GM18520 (cell line): Measurements from ENCODE around the gene SMCO4.
A peak's percentile ranks its signal among the peaks of the same experiment; 100 is the strongest.

Source experiments
- ATAC-seq: cut with Tn5 transposase; IDR thresholded peaks from one replicate; pipeline ENCODE4 v1.9.1; 2021; ENCODE audit not compliant: unreplicated experiment

SMCO4 gene

GRCh38 chr11:93529707-93530467 lies 13.3 kb downstream of the SMCO4 start:
- ATAC-seq = no peak

DNA sequence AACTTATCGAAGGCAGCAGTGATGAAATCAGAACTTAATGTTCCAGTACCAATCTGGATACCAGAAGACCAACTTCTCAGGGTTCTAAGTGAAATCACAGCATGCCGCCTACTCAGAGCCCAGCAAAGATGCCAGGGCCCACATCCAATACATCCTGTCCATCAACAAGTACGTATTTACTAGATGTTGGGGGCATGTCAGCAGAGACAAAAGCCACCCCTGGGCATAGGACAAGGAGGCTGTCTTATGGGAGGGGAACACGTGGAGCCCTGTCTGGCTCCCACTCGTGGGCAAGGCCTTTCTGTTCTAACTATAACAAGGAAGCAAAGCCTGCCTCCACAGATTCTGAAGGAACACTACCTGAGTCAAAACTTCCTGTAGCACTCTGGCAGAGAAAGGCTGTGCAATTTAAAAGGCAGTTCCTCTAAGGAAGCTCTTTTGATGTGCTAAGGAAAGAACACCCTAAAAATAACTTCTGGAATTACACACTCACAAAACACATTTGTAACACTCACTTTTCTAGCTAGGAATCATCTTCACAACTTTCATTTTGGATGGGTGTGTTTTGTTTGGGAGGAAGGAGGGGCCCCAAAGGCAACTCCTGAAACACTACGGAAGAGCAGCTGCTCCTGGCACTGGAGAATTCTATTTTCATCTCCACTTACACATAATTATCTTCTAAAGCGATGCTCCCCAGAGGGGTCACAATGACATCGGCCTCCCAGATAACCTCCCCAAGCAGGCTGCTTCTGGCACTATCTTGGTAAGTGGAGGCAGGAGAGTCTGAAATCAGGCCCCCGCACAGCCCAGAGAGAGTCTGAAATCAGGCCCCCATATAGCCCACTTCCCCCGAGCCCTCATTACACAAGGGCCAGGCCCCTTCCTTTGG lies 14.2 kb downstream of the SMCO4 start:
- ATAC-seq = no peak

- no peak for ATAC-seq
Observed at GRCh38 chr11:93528252-93528651, 14.9 kb downstream of the SMCO4 start.

DNA sequence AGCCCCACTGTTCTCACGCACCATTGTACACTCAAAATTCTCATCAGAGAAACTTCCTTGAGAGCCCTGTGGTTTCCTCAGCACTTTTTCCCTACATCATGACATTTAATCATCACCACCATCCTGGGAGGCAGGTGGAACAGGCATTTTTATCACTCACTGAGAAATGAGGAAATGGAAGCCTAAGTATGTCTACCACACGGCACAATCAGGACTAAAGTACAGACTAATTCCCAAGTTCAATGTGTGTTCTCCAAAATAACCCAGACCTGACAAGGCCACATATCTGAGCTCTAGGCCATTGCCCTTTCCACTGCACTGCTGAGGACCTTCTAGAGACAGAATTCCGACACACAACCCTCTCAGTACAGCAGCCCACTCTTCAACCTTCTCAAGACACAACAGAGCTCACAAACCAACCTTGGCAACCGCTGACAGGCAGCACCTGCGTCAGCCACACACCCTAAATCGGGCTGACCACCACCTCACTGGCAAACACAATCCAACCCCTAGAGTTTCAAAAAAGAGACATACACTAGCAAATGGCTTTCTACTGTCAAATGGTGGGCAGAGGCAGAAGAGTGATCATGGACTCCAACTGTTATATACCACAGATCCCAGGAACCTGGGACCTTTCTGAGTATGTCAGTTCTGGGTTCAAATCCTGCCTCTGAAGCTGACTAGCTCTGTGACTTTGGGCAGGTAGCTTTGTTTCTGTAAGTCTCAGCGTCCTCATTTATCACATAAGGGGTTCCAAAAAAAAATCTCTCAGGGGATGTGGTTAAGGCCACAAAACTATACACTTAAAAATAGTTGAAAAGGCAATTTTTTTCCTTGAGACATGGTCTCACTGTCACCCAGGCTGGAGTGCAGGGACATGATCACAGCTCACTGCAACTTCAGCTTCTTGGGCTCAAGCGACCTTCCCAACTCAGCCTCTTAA lies 16.3 kb downstream of the SMCO4 start:
- ATAC-seq = peak; percentile 23

- no peak for ATAC-seq
Observed at GRCh38 chr11:93526346-93526633, 16.9 kb downstream of the SMCO4 start.

- no peak for ATAC-seq
Observed at GRCh38 chr11:93525601-93526345, 17.4 kb downstream of the SMCO4 start.

GRCh38 chr11:93524858-93525257 lies 18.3 kb downstream of the SMCO4 start:
- no peak for ATAC-seq

DNA sequence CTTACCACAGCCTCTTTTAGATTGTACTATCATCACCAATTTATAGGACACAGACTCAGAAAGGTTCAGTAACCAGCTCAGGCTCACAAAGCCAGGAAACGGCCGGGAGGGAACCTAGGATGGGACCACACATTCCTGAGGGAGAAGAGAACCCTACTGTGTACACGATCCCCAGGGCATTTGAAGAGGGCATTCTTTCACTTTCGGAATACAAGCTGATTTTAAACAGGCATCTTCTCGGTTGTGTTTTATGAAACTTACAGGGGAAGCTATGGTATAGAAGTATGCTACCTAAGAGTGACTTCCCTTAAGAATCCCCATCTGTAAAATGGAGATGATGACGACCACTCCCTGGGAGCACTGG lies 19.0 kb downstream of the SMCO4 start:
- peak; percentile 32 for ATAC-seq

GRCh38 chr11:93520726-93521509 lies 22.3 kb downstream of the SMCO4 start:
- no peak for ATAC-seq

DNA sequence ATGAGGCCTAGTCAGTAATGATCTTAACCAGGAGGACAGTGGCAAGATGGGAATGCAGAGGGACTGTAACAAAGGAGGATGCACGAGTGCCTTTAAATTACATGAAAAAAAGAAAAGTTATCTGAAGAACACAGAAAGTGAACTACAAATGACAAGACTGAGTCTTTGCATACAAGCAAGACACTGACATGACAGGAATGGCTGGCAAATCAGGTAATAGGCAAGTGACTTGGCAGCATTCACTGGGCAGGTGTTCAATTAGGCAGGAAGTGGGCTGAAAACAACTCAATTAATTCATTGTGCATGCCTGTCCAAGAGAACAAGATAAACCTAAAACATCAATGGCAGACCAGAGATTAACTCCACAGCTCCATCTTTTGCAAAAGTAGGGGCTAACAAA lies 24.0 kb downstream of the SMCO4 start:
- ATAC-seq = no peak

DNA sequence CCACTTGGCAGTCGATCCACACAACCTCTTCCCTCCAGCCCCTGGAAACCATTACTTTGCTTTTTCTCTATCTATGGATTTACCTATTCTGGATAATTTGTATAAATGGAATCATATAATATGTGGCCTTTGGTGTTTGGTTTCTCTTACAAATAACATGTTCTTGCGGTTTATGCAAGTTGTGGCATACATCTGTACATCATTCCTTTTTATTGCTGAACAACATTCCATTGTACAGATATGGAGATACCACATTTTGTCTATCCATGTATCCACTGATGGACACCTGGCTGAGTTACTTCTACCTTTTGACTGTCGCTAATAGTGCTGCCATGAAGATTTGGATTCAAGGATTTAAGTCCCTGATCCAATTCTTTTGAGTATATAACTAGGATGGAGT lies 25.1 kb downstream of the SMCO4 start:
- ATAC-seq = no peak

DNA sequence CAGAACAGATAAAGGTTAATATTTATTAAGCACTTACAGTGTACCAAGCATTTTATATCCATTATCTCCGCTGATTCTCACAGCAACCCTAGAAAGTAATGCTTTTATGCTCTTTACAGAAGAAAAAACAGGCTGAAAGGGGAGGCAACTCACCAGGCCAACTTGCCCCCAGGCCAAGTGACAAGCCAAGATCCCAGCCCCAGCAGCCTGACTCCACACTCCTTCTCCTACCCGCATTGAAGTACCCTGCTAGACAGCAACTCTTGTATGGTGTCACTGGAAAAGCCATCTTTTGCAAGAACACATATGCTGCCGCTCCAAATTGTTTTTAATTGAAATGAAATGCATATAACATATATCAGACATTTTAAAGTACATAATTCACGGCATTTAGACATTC lies 25.6 kb downstream of the SMCO4 start:
- ATAC-seq = no peak

GRCh38 chr11:93517041-93517440 lies 26.1 kb downstream of the SMCO4 start:
- no peak for ATAC-seq

GRCh38 chr11:93515441-93516025 lies 27.7 kb downstream of the SMCO4 start:
- ATAC-seq = no peak

- no peak for ATAC-seq
Observed at GRCh38 chr11:93514712-93515111, 28.5 kb downstream of the SMCO4 start.

GRCh38 chr11:93513772-93514171 lies 29.4 kb downstream of the SMCO4 start:
- ATAC-seq = no peak

GRCh38 chr11:93512949-93513667 lies 30.1 kb downstream of the SMCO4 start:
- ATAC-seq = peak; percentile 39

DNA sequence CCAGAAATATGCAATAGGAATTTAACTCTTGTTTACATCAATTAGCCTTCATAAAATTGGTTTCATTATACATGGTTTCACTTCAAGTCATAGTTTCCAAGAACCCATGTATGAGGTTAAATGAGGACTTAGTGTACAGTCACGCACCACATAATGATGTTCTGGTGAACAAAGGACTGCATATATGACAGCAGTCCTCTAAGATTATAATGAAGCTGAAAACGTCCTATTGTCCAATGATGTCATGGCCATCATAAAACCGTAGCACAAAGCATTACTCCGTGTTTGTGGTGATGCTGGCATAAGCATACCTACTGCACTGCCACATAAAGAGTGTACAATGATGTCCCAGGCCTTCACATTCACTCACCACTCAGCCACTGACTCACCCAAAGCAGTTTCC lies 31.1 kb downstream of the SMCO4 start:
- peak; percentile 94 for ATAC-seq
